Body of pancreas (tissue), 4 donors: ENCODE measurements around the gene HS6ST2.

Source experiments
- CTCF ChIP-seq, 7 experiments: fragments of 450-650 bp in 4 of 7; fragments of 200-600 bp in 3 of 7; sonication (generic) in 3 of 7; IDR thresholded peaks; one replicate each; pipeline ENCODE4 v1.5.1; 2016 to 2019; ENCODE audit warnings: antibody characterized with exemption in 7 of 7
- POLR2A ChIP-seq, 3 donors: fragments of 450-650 bp; IDR thresholded peaks; one replicate each; pipeline ENCODE4 v1.6.1; 2016; ENCODE audit warnings: antibody characterized with exemption in 3 of 3, mild to moderate bottlenecking in 2 of 3

- peak in 6 of 7 experiments; percentile 16 to 36 (median 30) for TF ChIP-seq CTCF (IDR thresholded peaks at IDR 0.05)
- no peak for TF ChIP-seq POLR2A (IDR thresholded peaks at IDR 0.05)
Measured at GRCh38 chrX:132740316-132741123, 217.9 kb downstream of the HS6ST2 start.
